GM21526 (cell line): ENCODE measurements around the gene FGGY.

Experiments
- ATAC-seq: cut with Tn5 transposase; IDR thresholded peaks from one replicate; pipeline ENCODE4 v1.9.1; 2021; ENCODE audit warnings: moderate library complexity; ENCODE audit not compliant: unreplicated experiment, low FRiP score

FGGY gene

DNA sequence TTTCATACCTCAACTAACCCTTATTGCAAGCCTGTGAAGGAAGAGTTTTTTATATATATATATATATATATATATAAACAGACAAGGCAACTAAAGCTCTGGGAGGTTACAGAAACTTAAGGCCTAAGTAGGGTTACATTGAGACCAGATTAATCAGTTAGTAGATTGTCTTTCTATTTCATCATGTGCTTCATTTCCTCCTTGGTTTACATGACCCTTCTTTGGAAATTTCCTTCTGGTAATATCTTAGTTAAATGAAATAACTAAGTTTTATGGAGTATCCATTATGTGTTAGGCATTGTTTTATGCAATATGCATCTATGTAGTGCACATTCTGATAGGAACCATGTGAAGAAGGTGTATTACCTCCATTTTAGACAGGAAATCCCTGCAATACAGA, 112.7 kb downstream of the FGGY start:
- no peak for ATAC-seq

DNA sequence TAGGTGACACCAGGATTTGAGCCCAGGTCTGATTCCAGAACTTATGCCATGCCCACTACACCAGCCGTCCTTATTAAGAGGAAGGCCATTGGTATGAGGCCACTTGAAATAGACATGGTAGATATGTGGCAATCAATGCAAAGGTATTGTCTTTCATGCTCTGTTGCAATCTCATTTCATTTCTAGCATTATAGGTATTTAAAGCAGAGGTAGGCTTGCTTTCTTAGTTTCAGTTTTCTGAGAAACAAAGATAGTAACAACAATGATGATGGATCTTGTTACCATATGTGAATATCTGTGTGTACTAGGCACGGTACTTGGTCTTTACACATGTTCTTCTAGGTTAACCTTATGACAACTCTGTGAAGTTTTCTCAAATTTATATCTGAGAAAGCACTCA, 113.1 kb downstream of the FGGY start:
- no peak for ATAC-seq

DNA sequence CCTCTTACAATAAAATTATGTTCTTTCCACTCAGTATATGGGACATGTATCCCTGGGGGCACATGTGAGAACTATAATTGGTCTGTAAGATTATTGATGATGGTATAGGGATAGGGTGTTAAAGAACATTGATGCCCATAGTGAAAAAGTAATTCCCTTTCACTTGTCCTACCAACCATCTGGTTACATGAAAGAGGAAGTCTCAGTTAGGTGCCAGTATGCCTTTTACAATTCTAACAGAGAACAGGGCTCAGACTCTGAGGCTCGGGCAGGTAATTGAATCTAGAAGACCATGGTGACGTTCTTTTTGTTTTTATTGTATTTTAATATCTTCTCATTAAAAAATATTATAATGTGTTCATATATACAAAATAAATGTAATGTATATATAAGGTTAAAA, 113.6 kb downstream of the FGGY start:
- ATAC-seq, result no peak

DNA sequence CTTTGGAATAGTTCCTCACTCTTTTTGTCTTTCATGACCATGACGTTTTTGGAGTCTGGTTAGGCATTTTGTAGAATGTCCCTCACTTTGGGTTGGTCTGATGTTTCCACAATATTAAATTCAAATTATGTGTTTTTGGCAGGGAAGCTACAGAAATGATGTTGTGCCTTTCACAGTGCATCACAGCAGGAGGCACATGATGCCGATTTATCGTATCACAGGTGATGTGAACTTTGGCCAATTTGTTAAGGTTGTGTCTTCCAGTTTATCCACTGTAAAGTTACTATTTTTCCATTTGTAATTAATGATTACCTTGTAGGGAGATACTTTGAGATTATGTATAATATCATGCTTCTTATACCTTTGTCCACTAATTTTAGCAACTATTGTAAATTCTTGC, 114.3 kb downstream of the FGGY start:
- no peak for ATAC-seq

DNA sequence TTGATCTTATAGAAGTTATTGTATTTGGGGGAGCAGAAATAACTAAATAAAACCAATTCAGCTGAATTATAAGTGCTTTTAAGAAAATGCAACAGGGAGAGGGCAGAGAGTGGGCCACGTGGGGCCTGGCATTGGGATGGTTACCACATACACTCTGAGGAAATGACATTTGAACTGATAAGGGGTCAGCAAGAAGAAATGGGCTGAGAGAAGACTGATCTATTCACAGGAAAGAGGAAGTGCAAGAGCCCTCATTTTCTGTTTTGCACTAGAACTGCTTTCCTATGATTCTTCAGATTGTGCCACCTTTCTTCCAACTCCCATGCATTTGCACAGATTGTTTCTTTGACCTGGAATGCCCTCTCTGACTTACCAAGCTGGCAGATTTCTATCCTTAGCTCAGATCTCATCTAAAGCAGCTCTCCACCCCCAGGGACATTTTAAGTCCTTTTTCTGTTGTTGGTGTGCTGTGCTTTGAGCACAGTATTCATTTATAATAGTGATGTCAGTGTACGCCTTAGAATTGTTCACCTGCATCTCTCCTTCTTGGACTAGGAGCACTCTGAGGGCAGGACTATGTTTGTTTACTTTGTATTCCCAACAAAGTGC, 115.9 kb downstream of the FGGY start:
- no peak for ATAC-seq

DNA sequence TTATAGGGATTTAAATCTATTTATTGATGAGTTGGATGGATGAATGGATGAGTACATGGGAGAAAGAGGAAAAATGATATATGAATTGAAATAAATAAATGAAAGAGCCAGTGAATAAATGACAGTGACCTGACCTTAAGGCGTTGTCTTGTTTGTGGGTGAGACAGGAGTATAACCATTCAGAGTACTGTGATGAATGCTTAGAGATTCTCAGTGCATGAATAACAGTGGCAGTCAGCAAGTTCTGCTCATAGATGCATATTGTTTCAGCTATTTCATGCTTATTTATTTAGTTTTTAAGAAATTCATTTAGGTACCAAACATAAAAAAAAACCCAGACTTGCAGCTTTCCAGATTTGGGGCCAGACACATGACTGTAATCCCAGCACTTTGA, 116.4 kb downstream of the FGGY start:
- no peak for ATAC-seq

DNA sequence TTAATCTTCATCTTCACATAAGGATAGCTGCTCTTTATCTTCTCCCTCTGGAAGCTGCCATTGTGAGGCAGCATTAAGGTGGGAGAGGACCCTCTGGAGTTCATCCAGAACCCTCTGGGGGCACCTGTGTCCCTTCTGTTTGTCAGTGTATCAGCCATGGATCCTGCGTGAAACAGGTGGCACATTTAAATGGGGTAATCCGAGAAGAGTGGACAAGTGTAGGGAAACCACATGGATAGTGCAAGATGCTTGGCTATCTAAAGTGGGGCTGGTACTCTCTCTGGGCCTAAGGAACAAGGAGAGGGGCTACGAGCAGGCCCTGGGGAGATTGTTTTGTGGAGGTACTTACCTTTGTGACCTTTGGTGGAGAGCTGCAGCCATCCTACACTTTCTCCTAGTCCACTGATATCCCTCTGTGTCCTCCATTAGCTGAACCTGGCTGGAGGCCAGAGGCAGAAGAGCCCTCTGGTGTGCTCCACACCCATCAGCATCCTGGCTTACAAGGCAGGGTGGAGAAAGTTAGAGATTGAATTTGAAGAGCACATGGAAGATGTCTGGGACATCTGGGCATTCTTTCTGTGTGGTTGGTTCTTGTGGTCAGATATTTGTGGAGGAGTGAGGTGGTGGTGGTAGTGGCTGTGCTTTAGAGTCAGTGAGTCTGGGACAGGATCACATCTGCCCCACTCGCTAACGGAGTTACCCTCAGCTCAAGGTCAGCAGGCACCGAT, 117.7 kb downstream of the FGGY start:
- no peak for ATAC-seq

DNA sequence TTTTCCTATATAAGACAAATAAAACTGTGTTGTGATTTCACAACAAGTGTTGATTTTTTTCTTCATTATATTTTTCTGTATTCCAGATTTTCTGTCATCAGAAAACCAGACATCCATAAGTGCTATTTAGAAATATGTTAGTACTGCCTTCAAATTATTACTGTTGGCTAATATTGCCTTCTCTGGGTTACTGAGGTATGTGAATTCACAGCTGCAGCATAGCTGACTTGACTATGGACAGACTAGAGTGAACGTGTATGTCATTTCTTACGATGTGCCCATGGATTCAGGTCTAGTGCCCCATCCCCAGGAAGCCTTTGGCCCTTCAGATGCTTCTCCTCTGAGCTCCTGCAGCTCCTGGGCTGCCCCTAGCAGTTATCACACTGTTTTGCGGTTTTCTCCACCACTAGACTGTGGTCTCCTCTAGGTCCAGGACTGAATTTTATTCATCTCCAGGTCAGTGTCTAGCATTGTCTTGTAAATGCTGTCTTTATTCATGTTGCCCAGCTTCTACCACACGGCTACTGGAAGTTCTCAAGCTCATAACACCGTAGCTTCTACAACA, 118.5 kb downstream of the FGGY start:
- no peak for ATAC-seq

DNA sequence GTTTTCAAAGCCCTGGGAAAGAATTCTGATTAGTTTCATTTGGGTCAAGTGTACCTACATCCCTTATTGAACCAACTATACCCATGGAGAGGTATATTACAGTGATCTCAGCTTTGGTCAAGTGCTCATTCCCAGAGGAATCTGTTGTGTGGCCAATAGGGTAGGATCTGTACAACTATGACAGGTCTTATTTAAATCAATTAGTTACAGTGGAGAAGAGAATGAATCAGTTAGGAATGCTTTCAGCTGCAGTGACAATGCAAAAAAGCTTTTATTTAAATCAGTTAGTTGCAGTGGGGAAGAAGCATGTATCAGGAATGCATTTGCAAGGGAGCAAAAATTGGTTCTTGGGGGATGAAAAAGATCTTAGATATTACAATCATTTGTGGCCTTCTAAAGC, 119.0 kb downstream of the FGGY start:
- no peak for ATAC-seq

DNA sequence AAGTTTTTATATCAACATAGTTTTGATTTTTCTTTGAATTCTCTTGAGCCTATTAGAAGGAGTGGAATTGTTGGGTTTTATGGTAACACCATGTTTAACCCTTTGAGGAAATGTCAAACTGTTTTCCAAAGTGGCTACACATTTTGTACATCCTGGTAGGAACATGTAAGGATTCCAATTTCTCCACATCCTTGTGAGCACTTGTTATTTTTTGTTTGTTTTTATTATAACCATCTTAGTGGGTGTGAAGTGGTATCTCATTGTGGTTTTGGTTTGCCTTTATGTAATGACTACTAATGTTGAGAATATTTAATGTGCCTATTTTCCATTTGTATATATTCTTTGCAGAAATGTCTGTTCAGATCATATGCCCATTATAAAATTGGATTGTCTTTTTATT, 120.5 kb downstream of the FGGY start:
- ATAC-seq, result no peak

DNA sequence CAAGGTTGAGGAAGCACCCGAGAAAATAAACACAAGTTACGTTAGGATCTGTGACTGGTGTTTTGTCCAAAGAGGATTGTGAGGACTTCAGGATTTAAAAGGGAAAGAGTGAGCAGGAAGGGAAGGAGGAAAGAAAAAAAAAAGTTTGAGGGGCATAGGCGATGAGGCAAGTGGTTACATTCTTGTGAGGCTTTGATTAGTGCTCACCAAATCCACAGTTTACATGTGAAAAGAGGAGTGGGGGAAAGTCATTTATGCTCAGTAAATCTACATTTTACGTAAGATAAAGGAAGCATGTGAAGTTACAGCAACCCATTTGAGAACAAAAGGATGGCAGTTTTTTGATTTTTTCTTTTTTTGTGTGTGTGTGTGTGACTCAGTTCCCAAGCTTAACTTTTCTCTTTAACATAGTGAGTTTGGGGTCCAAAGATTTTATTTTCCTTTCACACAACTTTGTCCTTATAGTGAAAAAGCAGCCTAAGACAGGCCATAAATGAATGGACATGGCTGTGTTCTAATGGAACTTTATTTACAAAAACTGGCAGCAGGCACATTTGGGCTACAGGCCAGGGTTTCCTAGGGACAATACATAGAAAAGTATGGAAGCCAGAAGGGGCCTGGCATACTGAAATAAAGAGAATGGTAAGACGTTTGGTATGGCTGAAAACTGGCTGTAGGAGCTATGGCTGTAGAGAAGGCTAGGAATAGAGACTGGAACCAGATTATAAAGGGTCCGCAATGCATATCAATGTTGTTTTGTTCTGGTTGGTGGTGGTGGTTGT, 121.7 kb downstream of the FGGY start:
- no peak for ATAC-seq

DNA sequence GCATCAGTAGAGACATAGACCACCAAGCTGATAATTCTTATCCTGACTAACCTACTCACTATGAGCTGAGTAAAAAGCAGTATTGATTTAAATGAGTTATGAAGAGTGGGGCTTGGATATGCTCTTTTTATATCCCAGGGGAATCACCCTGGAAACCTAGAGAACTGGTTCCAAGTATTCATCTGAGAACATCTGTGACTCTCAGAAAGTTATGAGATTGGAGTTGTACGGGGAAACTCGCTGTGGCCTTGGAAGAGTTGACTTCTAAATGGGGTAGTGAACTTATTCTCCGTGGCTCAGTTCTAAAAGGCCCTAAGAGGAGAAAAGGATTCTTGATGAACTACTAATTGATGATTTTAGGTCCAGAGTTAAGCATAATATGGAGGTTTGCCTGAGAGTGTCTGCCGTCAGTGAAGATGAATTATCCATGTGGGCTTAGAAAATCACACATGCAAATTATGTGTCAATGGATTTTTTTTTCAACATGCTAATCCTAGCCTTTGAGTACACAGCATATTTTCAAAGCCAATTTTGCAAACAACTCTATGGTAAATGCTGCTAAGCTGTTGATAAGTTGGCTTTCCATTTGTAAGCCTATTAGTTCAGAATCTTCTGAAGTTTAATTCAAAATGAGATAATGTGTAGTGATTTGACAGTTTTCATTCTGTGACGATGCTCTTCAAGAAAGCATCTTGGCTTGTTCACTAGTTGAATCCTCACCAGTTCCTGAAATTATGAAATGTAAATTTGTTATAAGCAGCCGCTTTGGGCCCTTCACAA, 122.7 kb downstream of the FGGY start:
- no peak for ATAC-seq

DNA sequence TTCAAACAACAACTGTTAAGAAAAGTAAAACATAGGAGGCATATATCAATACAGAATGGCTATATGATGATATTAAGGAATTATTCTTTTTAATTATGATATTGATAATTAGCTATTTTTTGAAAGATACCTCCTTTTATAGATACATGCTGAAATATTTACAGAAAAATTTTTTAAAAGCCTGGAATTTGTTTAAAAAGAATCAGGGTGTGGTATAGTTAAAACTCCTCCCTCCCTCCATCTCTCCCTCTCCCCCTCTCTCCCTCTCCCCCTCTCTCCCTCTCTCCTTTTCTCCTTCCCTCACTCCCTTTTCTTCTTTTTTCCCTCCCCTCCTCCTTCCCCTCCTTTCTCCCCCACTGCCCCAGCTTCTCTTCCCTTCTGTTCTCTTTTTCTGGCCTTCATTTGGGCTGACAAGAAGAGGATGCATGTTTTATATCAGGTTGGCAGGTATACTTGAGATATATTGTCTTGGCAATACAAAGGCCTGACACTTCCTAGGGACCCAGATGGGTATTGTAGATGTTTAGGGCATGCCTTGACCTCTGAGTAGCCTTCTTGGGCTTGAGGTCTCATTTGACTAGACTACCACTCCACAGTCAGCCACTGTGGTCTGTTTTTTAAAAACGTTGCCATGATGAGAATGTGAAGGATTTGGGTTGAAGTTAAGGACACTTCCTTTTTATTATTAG, 124.5 kb downstream of the FGGY start:
- no peak for ATAC-seq

DNA sequence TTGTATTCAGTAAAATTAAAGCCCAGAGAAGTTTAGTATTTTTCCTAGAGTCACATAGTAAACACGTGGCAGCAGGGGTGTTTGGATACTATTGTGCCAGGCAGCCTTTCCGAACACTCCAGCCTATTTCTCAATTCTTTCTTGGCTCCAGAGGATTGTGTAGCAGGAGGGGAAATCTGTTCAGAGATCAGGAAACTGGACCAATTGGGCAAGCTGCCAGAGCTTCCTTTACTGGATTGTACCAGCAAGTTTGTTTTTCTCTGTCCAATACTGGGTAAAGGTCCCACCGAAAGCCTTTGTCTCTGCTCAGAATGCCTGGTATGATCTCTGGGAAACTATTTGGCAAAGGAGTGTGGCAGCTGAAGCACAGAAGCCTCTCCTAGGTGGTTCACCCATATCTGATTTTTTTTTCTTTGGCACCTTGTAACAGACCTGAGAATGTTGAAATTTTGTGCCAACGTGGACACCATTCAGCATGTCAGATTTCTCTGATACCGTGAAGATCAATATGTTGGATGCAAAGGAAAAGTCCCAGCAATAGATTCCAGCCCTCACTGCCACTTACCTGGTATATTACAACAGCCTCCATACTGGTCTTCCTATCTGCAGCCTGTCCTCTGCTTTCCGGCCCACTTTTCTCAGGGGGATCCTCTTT, 126.2 kb downstream of the FGGY start:
- ATAC-seq, result no peak

DNA sequence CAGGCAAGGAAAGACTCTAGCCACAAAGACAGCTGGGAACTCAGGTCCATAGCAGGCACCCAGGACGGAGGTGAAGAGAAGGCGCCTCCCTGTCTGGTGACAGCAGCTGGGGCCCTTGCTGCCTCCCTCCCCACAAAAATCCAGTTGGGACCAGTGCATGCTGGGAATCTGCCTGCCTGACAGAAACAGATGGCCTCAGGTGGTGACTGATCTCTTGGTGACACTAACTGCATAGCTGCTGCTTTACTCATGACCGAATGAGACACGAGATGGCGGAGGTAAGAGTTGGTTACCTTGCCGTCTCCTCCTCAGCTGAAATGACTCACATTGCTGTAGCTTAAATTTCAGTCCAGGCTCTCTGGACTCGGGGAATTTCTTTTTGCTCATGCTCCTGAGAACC, 130.3 kb downstream of the FGGY start:
- no peak for ATAC-seq

DNA sequence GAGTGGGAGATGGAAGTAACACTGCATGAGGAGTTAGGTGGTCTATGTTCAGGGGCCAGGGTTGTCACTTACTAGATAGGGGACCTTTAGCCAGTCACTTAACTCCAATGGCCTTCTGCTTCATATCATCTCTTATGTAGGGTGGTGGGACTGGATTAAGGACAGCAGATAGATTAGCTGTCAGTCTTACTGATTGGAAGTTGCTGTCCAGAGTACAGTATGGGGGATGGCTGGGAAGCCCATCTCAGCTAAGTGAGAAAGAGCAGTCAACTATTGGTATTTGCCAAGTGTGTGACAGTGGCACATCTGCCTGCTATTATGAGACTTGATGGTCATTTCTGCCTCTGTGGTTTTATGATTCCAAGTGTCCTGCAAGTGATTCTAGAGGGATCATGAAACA, 130.9 kb downstream of the FGGY start:
- ATAC-seq, result no peak

DNA sequence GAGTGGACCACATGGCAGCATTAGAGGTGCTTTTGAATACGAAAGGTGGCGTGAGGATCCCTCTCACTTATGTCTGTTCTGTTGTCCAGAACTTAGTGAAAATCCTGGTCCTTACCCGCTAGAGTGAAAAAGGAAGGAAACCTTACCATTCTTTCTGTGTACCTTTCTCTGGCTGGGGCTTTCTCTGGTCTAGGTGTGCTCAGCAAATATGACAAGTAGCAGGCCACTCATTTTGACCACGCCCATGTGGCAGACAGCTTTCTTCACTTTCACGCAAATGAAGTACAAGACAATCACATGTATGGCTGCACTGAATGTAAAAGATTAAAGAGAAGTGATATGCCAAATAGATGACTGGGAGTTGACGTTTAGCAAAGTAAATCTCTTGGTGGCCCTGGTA, 131.9 kb downstream of the FGGY start:
- ATAC-seq, result no peak

DNA sequence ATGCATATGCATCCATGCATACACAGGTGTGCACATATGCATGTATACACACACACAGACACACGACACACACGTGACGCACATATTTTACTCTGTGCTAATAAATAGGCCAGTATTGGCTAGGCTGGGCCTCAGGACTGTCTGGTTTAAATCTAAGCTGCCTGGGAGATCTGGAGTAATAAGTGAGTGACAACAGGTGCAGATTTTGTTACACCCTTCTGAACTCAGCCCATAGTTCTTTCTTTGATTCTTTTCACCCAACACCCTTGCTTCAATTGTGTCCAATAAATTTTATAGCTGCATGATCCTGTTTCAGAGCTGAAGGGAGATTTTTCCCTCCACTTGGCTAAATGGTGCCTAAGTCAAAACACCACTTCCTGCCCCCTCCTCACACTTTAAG, 132.8 kb downstream of the FGGY start:
- ATAC-seq, result no peak

DNA sequence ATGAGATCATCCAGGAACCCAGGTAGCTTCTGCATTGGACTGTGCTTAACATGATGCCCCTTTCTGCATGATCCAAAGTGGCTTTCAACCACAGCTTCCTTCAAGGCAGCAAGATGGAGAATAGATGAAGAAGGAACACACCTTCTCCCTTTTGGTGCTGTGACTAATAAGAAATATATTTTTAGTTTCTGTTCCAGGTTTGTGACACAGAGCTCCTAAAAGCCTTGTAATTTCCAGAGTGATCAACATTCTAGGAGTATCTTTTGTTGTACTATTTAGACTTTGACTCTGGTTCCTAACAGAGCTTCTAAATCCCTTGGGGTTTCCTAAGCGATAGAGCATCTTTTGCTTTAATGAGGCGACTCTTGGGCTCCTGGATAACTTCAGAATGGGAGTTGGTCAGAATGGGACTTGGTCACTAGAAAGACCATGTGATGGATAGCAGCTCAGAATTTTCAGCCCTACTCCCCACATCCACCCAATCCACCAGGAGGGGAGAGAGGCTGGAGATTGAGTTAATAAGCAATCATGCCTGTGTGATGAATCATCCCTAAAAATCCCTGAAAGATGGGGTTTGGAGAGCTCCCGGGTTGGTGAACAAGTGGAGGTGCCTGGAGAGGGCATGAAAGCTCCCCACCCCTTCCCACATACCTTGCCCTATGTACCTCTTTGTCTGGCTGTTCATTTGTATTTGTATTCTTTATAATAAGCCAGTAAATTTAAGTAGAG, 134.8 kb downstream of the FGGY start:
- ATAC-seq, result no peak
